Stimulated activated naive B cell treated with anti-CD40 and anti-IgM and Interleukin-4, amounts not matched to agents 10 μg/mL and 1 μg/mL and 100 μg/mL, for 72 hours (primary cell): ENCODE measurements around the gene MRPL48.
A peak's percentile ranks its signal among the peaks of the same experiment; 100 is the strongest.

Experiments
- ATAC-seq, 2 donors: fragments of 150-1000 bp; cut with Tn5 transposase; replicated peaks; 2 replicates each; pipeline ENCODE4 v1.10.0; 2021; ENCODE audit warnings: moderate library complexity in 1 of 2
- DNase-seq: peaks from one replicate; pipeline ENCODE4 v3.0.0; 2021
- H3K27ac Mint-ChIP-seq: one replicate; pipeline ENCODE4 v1.8.0; 2022; ENCODE audit warnings: mild to moderate bottlenecking, mixed read lengths
- H3K27me3 Mint-ChIP-seq, 2 donors: one replicate each; pipeline ENCODE4 v1.8.0; 2022; ENCODE audit warnings: mixed read lengths in 2 of 2
- H3K36me3 Mint-ChIP-seq, 2 donors: one replicate each; pipeline ENCODE4 v1.8.0; 2022; ENCODE audit warnings: mixed read lengths in 2 of 2, mild to moderate bottlenecking in 1 of 2
- H3K4me1 Mint-ChIP-seq, 2 donors: one replicate each; pipeline ENCODE4 v1.8.0; 2022; ENCODE audit warnings: mixed read lengths in 2 of 2, mild to moderate bottlenecking in 1 of 2
- H3K4me3 Mint-ChIP-seq, 2 donors: one replicate each; pipeline ENCODE4 v1.8.0; 2022; ENCODE audit warnings: mild to moderate bottlenecking in 2 of 2, mixed read lengths in 2 of 2, moderate library complexity in 1 of 2
- H3K9me3 Mint-ChIP-seq, 2 donors: one replicate each; pipeline ENCODE4 v1.8.0; 2022; ENCODE audit warnings: mixed read lengths in 2 of 2, mild to moderate bottlenecking in 1 of 2

The MRPL48 gene

DNA sequence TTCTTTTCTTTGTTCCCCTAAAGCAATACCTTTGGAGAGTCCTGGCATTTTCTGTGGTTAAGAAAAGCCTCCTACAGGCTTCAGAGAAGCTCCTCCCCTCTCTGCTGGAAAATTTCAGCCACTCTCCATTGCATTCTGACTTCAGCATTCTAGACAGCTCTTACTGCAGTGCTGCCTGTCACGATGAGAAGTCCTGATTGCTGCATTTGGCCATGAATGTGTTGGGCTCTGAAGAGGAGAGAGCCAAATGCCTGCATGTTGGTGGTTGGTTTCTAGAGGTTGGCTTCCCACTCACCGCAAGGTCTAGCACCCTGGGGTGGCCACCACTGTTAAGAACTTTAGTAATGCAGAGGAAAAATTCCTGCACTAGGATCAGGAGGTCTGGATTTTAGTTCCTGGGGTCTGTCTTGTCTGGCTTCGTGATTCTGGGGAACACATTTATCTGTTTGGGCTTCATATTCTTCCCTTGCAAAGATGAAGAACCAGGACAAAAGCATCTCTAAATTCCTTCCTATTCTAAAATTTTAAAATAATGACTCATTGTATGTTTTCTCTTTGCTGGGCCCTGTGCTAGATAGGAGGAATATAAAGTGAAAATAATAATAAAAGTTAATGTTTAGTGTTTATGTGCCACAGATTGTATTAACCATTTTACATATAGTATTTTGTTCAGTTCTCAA lies 50.9 kb downstream of the MRPL48 start:
- ATAC-seq, result no peak
- no peaks in the 10 kb centered on the region for H3K27me3 Mint-ChIP-seq

DNA sequence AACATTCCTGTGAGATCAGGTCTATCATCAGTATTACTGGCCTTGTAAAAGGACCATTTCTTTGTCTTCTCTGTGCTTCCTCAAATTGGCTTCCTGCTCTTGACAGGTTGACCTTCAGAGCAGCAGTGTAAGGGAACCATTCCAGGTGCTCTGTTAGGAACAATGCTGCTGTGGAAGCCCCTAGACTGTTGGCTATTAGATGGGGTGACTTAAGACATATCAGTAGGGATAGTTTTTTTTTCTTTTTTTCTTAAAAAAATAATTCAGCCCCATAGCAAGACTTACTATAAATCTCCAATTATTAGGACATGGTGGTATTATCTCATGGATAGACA lies 51.4 kb downstream of the MRPL48 start:
- ATAC-seq, result no peak
- DNase-seq, result no peak
- Mint-ChIP-seq H3K4me3 (no peak overlapping the region), H3K4me1 (no peaks in the 10 kb centered on the region), H3K27me3 (no peaks in the 10 kb centered on the region), H3K27ac (no peak overlapping the region), H3K9me3 (no peaks in the 10 kb centered on the region), H3K36me3 (peaks cover 26 to 43% of the 10 kb centered on the region in 2 donors)

More for the DNA sequence above, 50.9 kb downstream of the MRPL48 start:
- Mint-ChIP-seq H3K4me3 (no peak overlapping the region), H3K9me3 (no peaks in the 10 kb centered on the region), H3K27ac (no peak overlapping the region), H3K4me1 (no peaks in the 10 kb centered on the region), H3K36me3 (peaks cover 28 to 43% of the 10 kb centered on the region in 2 donors)
- DNase-seq, result no peak

DNA sequence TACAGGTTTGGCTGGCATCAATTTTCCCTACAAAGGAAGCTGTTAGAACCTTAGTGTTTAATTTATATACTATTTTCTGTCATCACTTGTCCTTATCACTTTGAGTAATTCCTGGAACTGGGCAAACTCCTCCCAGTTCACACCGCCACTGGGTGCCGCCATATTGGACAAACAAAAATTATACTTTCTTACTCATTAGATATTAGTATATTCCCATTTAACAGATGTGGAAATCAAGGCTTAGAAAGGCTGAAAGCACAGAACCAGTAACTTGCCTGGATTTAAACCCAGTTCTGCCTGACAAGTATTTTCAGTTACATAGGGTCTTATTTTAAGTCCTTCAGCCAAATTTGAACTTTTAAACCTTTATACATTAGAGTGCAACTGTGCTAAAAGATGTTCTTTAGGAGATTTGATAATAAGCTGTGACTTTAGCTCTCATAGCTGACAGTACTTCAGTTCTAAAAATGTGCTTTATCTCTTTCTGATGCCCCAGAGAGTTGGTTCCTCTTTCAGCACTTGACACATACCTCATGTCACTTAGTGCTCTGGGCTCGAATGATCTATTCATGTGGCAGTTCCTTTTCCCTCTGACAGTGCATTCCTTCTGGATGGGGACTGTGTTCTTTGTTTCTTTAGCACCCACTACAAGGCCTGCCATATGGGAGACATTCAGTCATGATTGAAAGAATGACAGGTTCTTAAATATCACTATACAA lies 63.5 kb downstream of the MRPL48 start:
- Mint-ChIP-seq H3K27me3 (no peaks in the 10 kb centered on the region), H3K36me3 (peaks cover 36 to 42% of the 10 kb centered on the region in 2 donors), H3K4me1 (peaks cover under 1 to 16% of the 10 kb centered on the region in 2 donors), H3K27ac (no peak overlapping the region), H3K4me3 (no peak overlapping the region), H3K9me3 (no peaks in the 10 kb centered on the region)
- DNase-seq, result no peak
- ATAC-seq, result no peak

DNA sequence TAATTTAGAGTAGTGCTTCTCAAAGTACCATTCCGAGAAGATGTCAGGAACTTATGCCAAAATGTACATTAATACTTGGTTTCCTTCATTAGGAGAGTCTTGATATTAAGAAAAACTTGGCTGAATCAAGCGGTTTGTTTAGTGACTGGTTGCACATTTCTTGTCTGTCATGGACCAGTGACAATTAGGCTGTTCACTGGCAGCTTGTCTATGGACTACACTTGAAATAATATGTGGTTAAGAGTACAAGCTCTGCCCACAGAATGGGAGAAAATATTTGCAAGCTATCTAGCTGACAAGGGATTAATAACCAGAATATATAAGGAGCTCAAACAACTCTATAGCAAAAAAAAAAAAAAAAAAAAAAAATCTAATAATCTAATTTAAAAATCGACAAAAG lies 64.4 kb downstream of the MRPL48 start:
- no peak for ATAC-seq
- Mint-ChIP-seq H3K27me3 (no peaks in the 10 kb centered on the region), H3K4me1 (peaks cover 0 to 8% of the 10 kb centered on the region in 2 donors), H3K36me3 (peaks cover 30 to 37% of the 10 kb centered on the region in 2 donors), H3K4me3 (no peak overlapping the region), H3K9me3 (no peaks in the 10 kb centered on the region), H3K27ac (no peak overlapping the region)
- DNase-seq, result no peak

DNA sequence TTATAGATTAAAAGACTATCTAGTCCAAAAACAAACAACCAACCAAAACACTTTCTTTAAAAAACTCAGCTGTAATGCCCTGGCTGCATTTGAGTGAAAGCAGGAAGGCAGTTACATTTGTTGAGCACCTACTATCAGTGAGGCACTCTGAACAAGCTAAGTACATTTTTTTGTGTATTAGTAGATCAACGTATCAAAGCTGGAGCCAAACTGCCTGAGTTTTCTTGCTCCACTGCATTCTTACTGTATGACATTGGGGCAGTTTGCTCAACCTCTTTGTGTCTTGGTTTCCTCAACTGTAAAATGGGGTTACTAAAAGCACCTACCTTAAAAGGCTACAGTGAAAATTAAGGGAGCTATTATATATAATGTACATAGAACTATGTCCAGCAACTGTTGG lies 67.0 kb downstream of the MRPL48 start:
- no peaks in the 10 kb centered on the region for H3K27me3 Mint-ChIP-seq
- H3K27ac Mint-ChIP-seq, result no peak overlapping the region
- no peaks in the 10 kb centered on the region for H3K9me3 Mint-ChIP-seq
- DNase-seq, result no peak
- no peak overlapping the region for H3K4me3 Mint-ChIP-seq
- no peak for ATAC-seq
- no peaks in the 10 kb centered on the region for H3K4me1 Mint-ChIP-seq
- peaks cover 28 to 38% of the 10 kb centered on the region in 2 donors for H3K36me3 Mint-ChIP-seq

DNA sequence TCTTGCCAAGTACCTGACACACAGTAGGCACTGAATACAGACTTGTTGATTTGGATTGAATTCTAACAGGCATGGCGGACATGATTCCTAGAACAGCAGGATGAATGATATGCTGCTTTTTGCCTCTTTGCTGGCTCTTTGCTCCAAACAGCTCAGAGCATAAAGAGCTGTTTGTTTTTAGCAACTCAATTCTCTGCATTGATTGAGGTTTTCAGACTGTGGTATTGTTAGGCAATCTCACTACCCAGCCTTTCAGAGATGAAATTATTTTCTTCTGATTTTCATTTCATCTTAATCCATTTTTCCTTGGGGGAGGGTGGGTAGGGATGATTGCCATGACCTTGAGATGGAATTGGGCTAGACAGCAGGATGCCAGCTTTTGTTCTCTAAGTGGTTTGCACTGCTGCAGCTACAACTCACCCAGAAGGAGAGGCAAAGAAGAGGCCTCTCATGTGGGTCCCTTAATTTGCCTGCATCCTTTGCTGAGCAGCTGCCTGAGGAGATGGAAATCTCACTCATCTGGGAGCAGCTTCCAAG lies 68.4 kb downstream of the MRPL48 start:
- no peak for ATAC-seq
- no peak overlapping the region for H3K4me3 Mint-ChIP-seq

DNA sequence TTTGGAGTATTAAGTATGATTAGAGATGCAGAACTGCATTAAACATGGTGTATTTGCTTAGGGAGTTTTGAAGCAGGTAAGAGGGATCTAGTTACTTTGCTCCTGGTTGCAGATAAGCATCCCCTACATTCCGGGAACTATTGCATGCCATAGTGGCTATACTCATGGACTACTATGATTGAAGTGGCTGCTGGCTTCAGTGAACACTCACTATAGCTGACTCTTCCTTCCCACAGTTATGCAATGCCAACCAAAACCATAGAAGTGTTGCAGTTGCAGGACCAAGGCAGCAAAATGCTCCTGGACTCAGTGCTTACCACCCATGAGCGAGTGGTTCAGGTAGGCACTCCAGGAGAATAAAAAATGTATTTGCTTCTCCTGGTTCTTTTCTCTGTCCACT lies 72.0 kb downstream of the MRPL48 start:
- Mint-ChIP-seq H3K36me3 (peaks cover 30 to 45% of the 10 kb centered on the region in 2 donors), H3K9me3 (no peaks in the 10 kb centered on the region), H3K4me1 (no peaks in the 10 kb centered on the region), H3K27ac (no peak overlapping the region), H3K4me3 (no peak overlapping the region), H3K27me3 (no peaks in the 10 kb centered on the region)
- ATAC-seq (no peak), DNase-seq (no peak)

More for the DNA sequence above, 68.4 kb downstream of the MRPL48 start:
- Mint-ChIP-seq H3K9me3 (no peaks in the 10 kb centered on the region), H3K27ac (no peak overlapping the region), H3K4me1 (no peaks in the 10 kb centered on the region), H3K36me3 (peaks cover 32 to 49% of the 10 kb centered on the region in 2 donors), H3K27me3 (no peaks in the 10 kb centered on the region)
- DNase-seq, result no peak

DNA sequence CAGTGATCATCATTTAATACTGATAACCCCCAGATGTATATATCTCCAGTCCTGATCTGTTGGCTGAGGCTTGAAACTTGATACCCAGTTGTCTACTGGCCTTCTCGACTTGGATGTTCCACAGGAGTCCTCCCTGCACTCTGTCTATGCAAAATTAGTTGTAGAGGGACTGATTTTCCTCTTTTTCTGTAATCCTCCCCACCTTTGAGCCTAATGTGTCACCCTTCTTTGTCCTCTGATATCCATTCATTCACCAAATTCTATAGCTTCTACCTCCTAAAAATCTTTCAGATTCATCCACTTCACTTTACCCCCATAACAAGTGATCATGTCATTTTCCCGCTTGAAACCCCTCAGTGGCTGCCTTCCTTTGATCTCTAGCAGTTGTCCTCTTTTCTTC lies 72.5 kb downstream of the MRPL48 start:
- Mint-ChIP-seq H3K27ac (no peak overlapping the region), H3K27me3 (no peaks in the 10 kb centered on the region), H3K4me3 (no peak overlapping the region), H3K9me3 (no peaks in the 10 kb centered on the region), H3K4me1 (no peaks in the 10 kb centered on the region), H3K36me3 (peaks cover 30 to 46% of the 10 kb centered on the region in 2 donors)
- no peak for ATAC-seq
- DNase-seq, result no peak

DNA sequence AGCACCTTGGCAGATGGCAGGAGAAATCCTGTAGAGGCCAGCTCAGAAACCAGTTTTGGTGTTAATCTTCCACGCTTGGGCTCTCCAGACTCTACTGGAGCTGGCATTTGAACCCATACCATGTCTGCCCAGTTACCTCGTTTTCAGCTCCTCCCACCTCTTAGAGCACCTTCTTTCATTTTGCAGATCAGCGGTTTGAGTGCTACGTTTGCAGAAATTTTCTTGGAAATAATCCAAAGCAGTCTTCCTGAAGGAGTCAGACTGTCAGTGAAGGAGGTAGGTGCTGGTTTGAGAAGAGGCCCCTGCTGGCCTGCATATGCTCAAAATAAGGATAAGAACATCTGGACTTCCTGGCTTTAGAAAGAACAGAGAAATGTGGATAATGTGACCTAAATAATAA lies 75.3 kb downstream of the MRPL48 start:
- ATAC-seq (no peak), DNase-seq (no peak)
- Mint-ChIP-seq H3K36me3 (peaks cover 35 to 46% of the 10 kb centered on the region in 2 donors), H3K27ac (no peak overlapping the region), H3K27me3 (no peaks in the 10 kb centered on the region), H3K4me3 (no peak overlapping the region), H3K4me1 (no peaks in the 10 kb centered on the region), H3K9me3 (no peaks in the 10 kb centered on the region)

DNA sequence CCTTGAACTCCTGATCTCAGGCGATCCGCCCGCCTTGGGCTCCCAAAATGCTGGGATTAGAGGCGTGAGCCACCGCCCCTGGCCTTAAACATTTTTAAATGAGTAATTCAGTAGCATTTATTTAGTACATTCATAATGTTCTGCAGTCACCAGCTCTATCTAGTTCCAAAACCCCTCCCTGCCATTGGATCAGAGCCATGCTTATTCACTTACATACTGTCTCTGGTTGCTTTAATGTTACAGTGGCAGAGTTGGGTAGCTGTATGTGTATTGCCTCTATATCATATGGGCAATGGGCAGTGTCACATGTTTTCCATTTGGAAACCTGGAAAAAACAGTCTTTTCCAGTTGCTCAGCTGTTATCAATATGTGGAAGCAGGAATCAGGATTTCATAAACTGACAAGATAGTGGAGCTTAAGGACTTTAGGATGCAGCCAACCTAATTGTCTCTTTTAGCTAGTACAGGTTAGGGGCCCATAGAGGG lies 78.5 kb downstream of the MRPL48 start:
- no peak for ATAC-seq
- peaks cover 21 to 38% of the 10 kb centered on the region in 2 donors for H3K36me3 Mint-ChIP-seq
- H3K27ac Mint-ChIP-seq, result no peak overlapping the region
- no peaks in the 10 kb centered on the region for H3K9me3 Mint-ChIP-seq
- H3K27me3 Mint-ChIP-seq, result no peaks in the 10 kb centered on the region
- no peaks in the 10 kb centered on the region for H3K4me1 Mint-ChIP-seq
- no peak for DNase-seq
- H3K4me3 Mint-ChIP-seq, result no peak overlapping the region

DNA sequence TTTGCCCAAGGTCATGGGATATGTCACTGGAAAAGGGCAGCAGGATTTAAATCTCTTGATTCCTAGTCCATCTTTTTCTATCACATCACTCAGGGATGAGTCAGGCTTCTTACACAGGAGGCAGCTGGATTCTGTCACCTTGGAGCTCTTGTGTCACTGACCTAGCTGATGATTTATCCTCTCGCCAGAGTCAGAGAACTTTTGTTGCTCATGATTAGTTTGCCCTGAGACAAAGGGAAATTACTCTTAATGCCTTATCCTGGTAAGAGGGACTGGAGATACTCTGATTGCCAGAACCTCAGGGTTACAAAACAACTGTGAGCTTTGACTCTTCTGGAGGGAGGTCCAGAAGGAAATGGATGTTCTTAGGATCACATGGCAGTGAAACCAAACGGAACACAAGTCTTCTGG lies 78.9 kb downstream of the MRPL48 start:
- no peak for DNase-seq
- no peak overlapping the region for H3K4me3 Mint-ChIP-seq
- H3K27me3 Mint-ChIP-seq, result no peaks in the 10 kb centered on the region
- peaks cover 22 to 38% of the 10 kb centered on the region in 2 donors for H3K36me3 Mint-ChIP-seq
- no peaks in the 10 kb centered on the region for H3K4me1 Mint-ChIP-seq
- no peaks in the 10 kb centered on the region for H3K9me3 Mint-ChIP-seq
- ATAC-seq, result no peak
- H3K27ac Mint-ChIP-seq, result no peak overlapping the region

DNA sequence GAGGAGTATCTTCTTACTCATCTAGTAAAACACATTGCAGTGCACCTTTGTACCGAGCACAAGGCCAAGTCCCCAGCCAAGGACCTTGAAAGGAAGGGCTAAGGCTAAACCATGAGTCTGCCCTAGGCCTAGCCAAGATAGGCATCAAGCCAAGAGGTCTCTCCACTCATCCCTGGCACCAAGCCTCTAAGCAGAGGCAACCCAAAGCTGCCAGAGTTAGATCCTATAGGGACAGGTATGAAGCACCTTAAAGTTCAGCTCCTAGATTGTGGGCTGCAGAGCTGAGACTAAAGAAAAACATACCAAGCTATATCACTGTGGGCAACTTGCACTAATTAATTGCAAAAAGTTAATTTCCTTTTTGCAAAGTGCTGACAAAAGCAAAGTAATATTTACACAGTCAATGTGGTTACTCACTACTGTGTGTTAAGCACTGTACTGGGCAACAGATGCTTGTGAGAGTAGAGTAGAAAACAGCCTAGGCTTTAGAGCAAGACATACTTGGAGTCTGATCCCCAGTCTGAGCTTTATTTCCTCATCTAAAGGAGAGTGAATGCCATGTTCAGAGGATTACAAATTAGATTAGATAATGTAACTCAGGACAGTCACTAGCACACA lies 81.8 kb downstream of the MRPL48 start:
- H3K4me1 Mint-ChIP-seq, result peaks cover 6 to 13% of the 10 kb centered on the region in 2 donors

DNA sequence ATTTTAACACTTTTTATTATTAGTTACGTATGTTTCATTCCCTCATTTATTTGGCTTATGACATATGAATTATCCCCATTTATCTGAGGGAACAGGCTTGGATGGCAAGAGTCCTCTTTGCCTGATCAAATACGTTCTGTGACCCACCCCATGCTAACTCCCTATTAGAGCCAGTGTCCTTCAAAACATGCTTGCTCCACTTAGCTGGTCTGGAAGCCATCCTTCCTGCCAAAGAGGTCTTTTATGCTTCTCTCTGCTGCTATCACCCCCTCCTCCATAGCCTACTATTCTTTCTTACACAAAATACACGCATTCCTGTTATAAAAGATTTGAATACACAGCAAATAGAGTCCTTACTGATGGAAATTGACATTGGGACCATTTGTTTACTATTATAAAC lies 82.6 kb downstream of the MRPL48 start:
- peaks cover 12 to 21% of the 10 kb centered on the region in 2 donors for H3K4me1 Mint-ChIP-seq

More for the DNA sequence above, 81.8 kb downstream of the MRPL48 start:
- H3K36me3 Mint-ChIP-seq, result peaks cover 31 to 46% of the 10 kb centered on the region in 2 donors
- no peak overlapping the region for H3K27ac Mint-ChIP-seq
- DNase-seq, result no peak
- ATAC-seq, result no peak
- H3K27me3 Mint-ChIP-seq, result no peaks in the 10 kb centered on the region
- H3K4me3 Mint-ChIP-seq, result no peak overlapping the region
- no peaks in the 10 kb centered on the region for H3K9me3 Mint-ChIP-seq

DNA sequence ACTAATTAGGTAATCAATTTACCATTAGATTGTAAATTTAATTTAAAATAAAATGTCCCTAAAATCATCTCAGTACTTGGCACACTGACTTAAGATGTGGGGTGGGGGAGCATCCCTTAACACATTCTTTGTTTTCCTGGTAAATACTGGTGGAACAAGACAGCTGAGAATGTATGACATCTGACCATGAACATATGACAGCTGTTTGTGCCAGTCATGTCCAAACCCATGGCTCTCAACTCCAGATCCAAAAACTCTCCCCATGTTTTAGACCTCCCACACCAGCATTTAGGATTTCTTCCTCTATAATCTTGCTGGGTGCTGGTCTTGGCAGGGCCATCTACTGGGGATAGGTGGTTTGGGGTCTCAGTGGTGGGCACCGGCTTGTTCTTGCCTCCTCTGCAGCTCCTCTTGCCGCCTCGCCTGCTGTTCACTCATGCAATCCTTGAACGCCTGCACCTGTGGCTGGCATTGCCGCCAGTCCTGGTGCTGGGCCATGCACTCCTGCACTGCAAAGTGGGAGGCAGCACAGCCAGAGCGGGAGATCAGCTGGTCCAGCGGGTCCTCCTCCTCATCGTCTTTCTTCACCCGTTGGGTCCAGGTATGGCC lies 85.2 kb downstream of the MRPL48 start:
- DNase-seq (no peak), ATAC-seq (no peak)
- Mint-ChIP-seq H3K4me1 (peaks cover 20 to 33% of the 10 kb centered on the region in 2 donors), H3K4me3 (no peak overlapping the region), H3K27ac (peak overlapping the region; percentile 20), H3K9me3 (no peaks in the 10 kb centered on the region), H3K27me3 (no peaks in the 10 kb centered on the region), H3K36me3 (peaks cover 31 to 43% of the 10 kb centered on the region in 2 donors)

More for the DNA sequence above, 82.6 kb downstream of the MRPL48 start:
- Mint-ChIP-seq H3K36me3 (peaks cover 32 to 41% of the 10 kb centered on the region in 2 donors), H3K27me3 (no peaks in the 10 kb centered on the region), H3K4me3 (no peak overlapping the region), H3K9me3 (no peaks in the 10 kb centered on the region), H3K27ac (no peak overlapping the region)
- ATAC-seq (no peak), DNase-seq (no peak)
